Measurements from ENCODE around the gene CTNNBL1. TPM values are rescaled to one million over a fixed set of nuclear protein-coding genes. Genes with fewer than 3 reads are reported as not detected.

The CTNNBL1 gene
- total and polyA plus RNA-seq, 9 donors = 21.9 to 38.4 (median 32.9) TPM

GRCh38 chr20:37871751-37872150 is 177.9 kb downstream of the CTNNBL1 start:
- DNase-seq = no peak
- Histone ChIP-seq H3K27me3 (ENCODE audit: control insufficient read depth, insufficient read depth, low read length) (no peaks in the 10 kb centered on the region), H3K4me1 (ENCODE audit: control insufficient read depth, insufficient read depth, low read length) (no peaks in the 10 kb centered on the region), H3K4me3 (ENCODE audit: low read length) (no peak overlapping the region), H3K9me3 (replicated peaks; ENCODE audit: control insufficient read depth, low read depth, low read length) (no peaks in the 10 kb centered on the region), H3K36me3 (ENCODE audit: control insufficient read depth, insufficient read depth, low read length) (peaks cover 44% of the 10 kb centered on the region), H3K27ac (ENCODE audit: low read length) (no peak overlapping the region)
- 94% methylated on average over 12 of the region's 13 CpGs for WGBS (ENCODE audit: insufficient coverage)

DNA sequence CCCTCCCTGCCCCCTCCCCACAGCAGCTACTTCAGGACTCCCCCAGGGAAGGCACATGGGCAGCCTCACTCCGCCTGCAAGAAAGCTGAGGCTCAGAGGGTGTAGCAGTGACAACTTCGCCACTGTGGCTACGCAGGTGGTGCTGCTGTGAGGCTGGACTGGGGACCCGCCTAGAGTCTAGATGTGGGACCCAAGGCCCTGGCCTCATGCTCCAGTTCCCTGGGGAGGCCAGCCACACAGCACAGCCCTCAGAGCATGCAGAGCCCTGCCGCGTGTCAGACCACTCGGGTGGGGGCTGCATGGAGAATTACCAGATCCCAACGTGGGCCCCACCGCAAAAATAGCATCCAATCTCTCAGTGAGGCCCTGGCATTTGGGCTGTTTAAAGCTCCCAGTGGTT is 178.3 kb downstream of the CTNNBL1 start:
- peaks cover 44% of the 10 kb centered on the region for H3K36me3 ChIP-seq (ENCODE audit: control insufficient read depth, insufficient read depth, low read length)
- no peaks in the 10 kb centered on the region for H3K27me3 ChIP-seq (ENCODE audit: control insufficient read depth, insufficient read depth, low read length)
- H3K4me1 ChIP-seq (ENCODE audit: control insufficient read depth, insufficient read depth, low read length) = peaks cover 3% of the 10 kb centered on the region
- no peak overlapping the region for H3K27ac ChIP-seq (ENCODE audit: low read length)
- WGBS (ENCODE audit: insufficient coverage) = 86% methylated on average over 9 of the region's 9 CpGs
- DNase-seq = no peak
- no peaks in the 10 kb centered on the region for H3K9me3 ChIP-seq (replicated peaks; ENCODE audit: control insufficient read depth, low read depth, low read length)
- H3K4me3 ChIP-seq (ENCODE audit: low read length) = no peak overlapping the region

DNA sequence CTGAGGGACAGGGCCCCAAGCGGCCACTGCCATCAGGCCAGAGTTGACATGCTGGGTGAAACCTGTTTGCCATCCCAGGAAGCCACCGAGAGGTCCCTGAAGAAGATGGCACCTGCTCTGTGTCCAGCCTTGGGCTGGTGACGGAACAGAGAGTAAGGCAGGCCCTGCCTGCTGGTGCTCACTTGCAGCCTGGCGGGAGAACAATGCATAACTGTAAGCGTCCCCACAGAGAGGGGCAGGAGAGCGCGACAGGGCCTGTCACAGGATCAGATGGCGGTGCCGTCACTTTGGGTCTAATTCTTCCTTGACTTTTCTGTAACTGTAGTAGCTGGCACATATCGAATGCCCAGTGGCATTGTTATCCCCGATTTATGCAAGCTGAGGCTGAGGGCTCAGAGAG is 180.1 kb downstream of the CTNNBL1 start:
- WGBS (ENCODE audit: insufficient coverage) = 91% methylated on average over 11 of the region's 11 CpGs
- no peaks in the 10 kb centered on the region for H3K27me3 ChIP-seq (ENCODE audit: control insufficient read depth, insufficient read depth, low read length)
- no peak overlapping the region for H3K4me3 ChIP-seq (ENCODE audit: low read length)
- H3K27ac ChIP-seq (ENCODE audit: low read length) = no peak overlapping the region
- peaks cover 38% of the 10 kb centered on the region for H3K36me3 ChIP-seq (ENCODE audit: control insufficient read depth, insufficient read depth, low read length)
- DNase-seq = no peak
- peaks cover 20% of the 10 kb centered on the region for H3K4me1 ChIP-seq (ENCODE audit: control insufficient read depth, insufficient read depth, low read length)
- no peaks in the 10 kb centered on the region for H3K9me3 ChIP-seq (replicated peaks; ENCODE audit: control insufficient read depth, low read depth, low read length)

DNA sequence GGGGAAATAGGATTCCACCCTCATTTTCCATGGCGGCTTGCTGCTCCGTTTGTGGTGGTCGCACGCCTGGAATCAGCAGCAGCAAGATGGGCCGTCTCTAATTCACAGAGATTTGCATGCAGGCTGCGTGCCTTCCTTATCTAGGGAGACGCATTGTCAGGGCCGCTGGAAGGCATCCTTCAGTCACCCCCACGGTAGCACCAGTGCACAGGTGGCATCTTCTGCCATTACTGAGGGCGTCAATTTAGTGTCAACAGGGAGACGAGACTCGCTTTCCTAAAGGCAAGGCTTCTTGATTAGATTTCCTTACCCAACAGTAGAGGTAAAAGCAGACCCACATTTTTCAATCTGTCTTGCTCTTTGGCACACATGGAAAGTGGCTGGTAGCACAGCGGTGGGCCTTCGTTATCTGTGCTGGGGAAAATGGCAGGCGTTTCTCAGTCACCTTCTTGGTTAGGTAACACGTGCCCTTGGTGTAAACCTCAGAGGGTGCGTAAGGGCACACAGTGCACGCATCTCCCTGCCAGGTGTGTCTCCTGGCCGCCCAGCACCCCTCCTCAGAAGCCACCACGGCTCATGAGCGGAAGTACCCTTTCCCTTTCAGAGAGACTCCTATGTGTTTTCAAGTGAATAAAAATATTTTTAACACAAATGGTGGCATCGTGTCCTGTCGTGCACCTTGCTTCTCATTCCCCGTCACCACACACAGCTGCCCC is 181.8 kb downstream of the CTNNBL1 start:
- WGBS (ENCODE audit: insufficient coverage) = 78% methylated on average over 17 of the region's 24 CpGs
- H3K27ac ChIP-seq (ENCODE audit: low read length) = no peak overlapping the region
- DNase-seq = no peak
- H3K36me3 ChIP-seq (ENCODE audit: control insufficient read depth, insufficient read depth, low read length) = peaks cover 30% of the 10 kb centered on the region
- no peak overlapping the region for H3K4me3 ChIP-seq (ENCODE audit: low read length)
- H3K27me3 ChIP-seq (ENCODE audit: control insufficient read depth, insufficient read depth, low read length) = no peaks in the 10 kb centered on the region
- peaks cover 29% of the 10 kb centered on the region for H3K4me1 ChIP-seq (ENCODE audit: control insufficient read depth, insufficient read depth, low read length)
- H3K9me3 ChIP-seq (replicated peaks; ENCODE audit: control insufficient read depth, low read depth, low read length) = no peaks in the 10 kb centered on the region

DNA sequence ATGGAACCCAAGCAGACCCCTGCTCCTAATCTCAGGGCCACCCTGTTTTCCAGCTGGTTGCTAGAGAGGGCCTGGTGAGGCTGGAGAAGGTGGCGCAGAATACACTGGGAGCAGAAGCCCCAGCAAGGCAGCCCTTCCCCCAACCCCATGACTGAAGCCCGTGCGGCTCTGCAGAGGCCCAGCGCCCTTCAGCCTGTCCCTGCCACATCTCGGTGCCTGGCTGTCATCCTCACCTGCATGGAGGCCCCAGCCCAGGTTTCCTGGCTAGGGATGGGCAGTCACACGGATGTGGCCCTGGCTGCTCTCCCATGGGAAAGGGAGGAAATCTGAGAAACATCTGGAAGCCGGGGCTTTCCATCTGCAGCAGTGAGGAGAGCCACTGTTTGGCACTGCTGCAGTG is 183.0 kb downstream of the CTNNBL1 start:
- WGBS (ENCODE audit: insufficient coverage) = 64% methylated on average over 4 of the region's 7 CpGs
- peaks cover 24% of the 10 kb centered on the region for H3K36me3 ChIP-seq (ENCODE audit: control insufficient read depth, insufficient read depth, low read length)

GRCh38 chr20:37877832-37878772 is 184.3 kb downstream of the CTNNBL1 start:
- no peak for DNase-seq
- Histone ChIP-seq H3K27ac (ENCODE audit: low read length) (no peak overlapping the region), H3K4me3 (ENCODE audit: low read length) (no peak overlapping the region), H3K27me3 (ENCODE audit: control insufficient read depth, insufficient read depth, low read length) (peaks cover 3% of the 10 kb centered on the region), H3K9me3 (replicated peaks; ENCODE audit: control insufficient read depth, low read depth, low read length) (no peaks in the 10 kb centered on the region), H3K4me1 (ENCODE audit: control insufficient read depth, insufficient read depth, low read length) (peaks cover 54% of the 10 kb centered on the region), H3K36me3 (ENCODE audit: control insufficient read depth, insufficient read depth, low read length) (peaks cover 19% of the 10 kb centered on the region)
- 60% methylated on average over 20 of the region's 20 CpGs for WGBS (ENCODE audit: insufficient coverage)

More for the DNA sequence above, 183.0 kb downstream of the CTNNBL1 start:
- H3K4me1 ChIP-seq (ENCODE audit: control insufficient read depth, insufficient read depth, low read length) = peaks cover 42% of the 10 kb centered on the region
- no peaks in the 10 kb centered on the region for H3K9me3 ChIP-seq (replicated peaks; ENCODE audit: control insufficient read depth, low read depth, low read length)
- no peak for DNase-seq
- H3K27me3 ChIP-seq (ENCODE audit: control insufficient read depth, insufficient read depth, low read length) = no peaks in the 10 kb centered on the region
- no peak overlapping the region for H3K27ac ChIP-seq (ENCODE audit: low read length)
- H3K4me3 ChIP-seq (ENCODE audit: low read length) = no peak overlapping the region

DNA sequence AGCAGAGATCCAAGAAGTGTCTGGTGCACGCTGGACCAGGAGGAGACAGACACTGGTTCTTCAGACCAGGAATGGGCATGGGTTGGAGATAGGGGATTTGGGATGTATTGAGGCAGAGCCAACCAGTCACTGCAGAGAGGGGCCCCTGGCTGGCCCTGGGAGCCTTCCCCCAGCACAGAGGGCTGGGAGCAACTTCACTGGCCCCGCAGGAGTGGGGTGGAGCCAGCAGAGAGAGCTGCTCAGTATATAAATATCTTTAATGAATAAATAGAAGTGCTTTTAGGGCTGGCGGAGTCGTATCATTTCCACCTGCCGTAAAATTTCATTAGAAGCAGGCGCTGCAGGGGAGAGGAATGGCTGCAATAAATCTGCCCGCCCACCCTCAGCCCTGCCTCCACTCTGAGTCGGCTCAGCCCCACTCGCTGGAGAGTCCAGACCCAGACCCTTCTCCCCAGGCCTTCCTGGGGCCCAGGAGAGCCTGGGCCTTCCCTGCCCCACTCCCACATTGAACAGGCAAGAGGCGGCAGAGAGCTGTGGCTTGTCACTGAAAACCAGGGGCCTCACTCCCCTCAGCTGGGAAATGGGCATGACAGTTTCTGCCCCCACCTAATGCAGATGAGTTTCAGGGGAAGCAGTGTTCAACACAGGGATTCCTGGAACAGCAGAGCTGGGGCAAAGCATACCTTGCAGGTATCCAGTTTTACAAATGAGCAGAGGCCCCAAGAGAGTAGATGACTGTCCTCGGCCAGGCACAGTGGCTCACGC is 185.2 kb downstream of the CTNNBL1 start:
- Histone ChIP-seq H3K4me1 (ENCODE audit: control insufficient read depth, insufficient read depth, low read length) (peaks cover 59% of the 10 kb centered on the region), H3K4me3 (ENCODE audit: low read length) (no peak overlapping the region), H3K9me3 (replicated peaks; ENCODE audit: control insufficient read depth, low read depth, low read length) (no peaks in the 10 kb centered on the region), H3K27me3 (ENCODE audit: control insufficient read depth, insufficient read depth, low read length) (peaks cover 6% of the 10 kb centered on the region), H3K36me3 (ENCODE audit: control insufficient read depth, insufficient read depth, low read length) (peaks cover 13% of the 10 kb centered on the region), H3K27ac (ENCODE audit: low read length) (no peak overlapping the region)
- 42% methylated on average over 9 of the region's 12 CpGs for WGBS (ENCODE audit: insufficient coverage)
- DNase-seq = no peak

GRCh38 chr20:37879843-37880242 is 186.0 kb downstream of the CTNNBL1 start:
- H3K4me1 ChIP-seq (ENCODE audit: control insufficient read depth, insufficient read depth, low read length) = peaks cover 59% of the 10 kb centered on the region
- no peak overlapping the region for H3K4me3 ChIP-seq (ENCODE audit: low read length)
- H3K27me3 ChIP-seq (ENCODE audit: control insufficient read depth, insufficient read depth, low read length) = peaks cover 6% of the 10 kb centered on the region
- no peak for DNase-seq
- H3K36me3 ChIP-seq (ENCODE audit: control insufficient read depth, insufficient read depth, low read length) = peaks cover 7% of the 10 kb centered on the region
- whole genome bisulfite sequencing (ENCODE audit: insufficient coverage) = 75% methylated on average over 1 of the region's 1 CpG
- no peaks in the 10 kb centered on the region for H3K9me3 ChIP-seq (replicated peaks; ENCODE audit: control insufficient read depth, low read depth, low read length)
- H3K27ac ChIP-seq (ENCODE audit: low read length) = no peak overlapping the region

DNA sequence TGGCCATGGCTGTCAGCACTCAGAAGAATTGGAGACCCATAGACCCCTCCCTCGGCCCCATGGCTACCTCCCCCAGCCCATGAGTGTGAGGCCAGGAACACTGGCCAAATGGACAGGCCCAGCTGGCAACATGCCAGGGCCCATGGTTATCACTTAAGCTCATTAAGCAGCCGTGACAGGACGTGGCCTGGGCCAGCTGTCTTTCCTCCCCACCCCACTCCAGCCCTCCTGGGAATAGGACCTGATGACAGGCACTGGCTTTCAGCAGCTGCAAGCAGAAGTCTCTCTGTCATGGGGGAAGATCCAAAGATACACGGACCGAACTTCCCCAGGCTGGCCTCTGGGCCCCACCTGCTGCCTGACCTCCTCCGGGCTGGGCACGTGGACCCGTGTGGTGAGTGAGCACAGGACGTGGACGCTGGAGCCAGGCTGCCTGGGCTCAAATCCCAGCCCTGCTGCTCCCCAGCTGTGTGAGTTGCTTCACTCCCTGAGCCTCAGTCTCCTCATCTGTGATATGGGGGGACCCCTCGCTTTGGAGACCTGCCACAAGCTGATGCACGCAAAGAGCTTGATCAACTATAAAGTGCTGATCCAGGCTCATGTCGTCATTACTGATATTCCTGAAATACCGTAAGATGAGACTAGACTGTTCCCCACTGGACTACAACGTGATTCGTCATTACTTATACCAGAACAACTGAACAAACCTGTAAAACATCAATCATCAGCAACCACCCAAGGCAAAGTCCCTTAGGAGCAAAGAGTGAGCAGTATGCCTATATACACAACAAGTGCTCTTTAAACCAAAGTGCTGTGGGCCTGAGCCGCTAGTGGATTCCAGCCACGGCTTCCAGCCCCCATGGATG is 187.1 kb downstream of the CTNNBL1 start:
- peaks cover 62% of the 10 kb centered on the region for H3K4me1 ChIP-seq (ENCODE audit: control insufficient read depth, insufficient read depth, low read length)
- H3K4me3 ChIP-seq (ENCODE audit: low read length) = no peak overlapping the region
- peaks cover 8% of the 10 kb centered on the region for H3K27me3 ChIP-seq (ENCODE audit: control insufficient read depth, insufficient read depth, low read length)
- H3K36me3 ChIP-seq (ENCODE audit: control insufficient read depth, insufficient read depth, low read length) = no peaks in the 10 kb centered on the region
- H3K9me3 ChIP-seq (replicated peaks; ENCODE audit: control insufficient read depth, low read depth, low read length) = no peaks in the 10 kb centered on the region
- peak; percentile 88 for DNase-seq
- H3K27ac ChIP-seq (ENCODE audit: low read length) = peak overlapping the region; percentile 55
- 35% methylated on average over 14 of the region's 18 CpGs for WGBS (ENCODE audit: insufficient coverage)
